Measurements from ENCODE around the gene EEF1AKMT4. TPM values are rescaled to one million over a fixed set of nuclear protein-coding genes. Genes with fewer than 3 reads are reported as not detected.
"Not testable (repeated sequence)": the region's sequence is repeated elsewhere in the genome, so short reads cannot be mapped to it uniquely, and the experiment has no call there.

Gene EEF1AKMT4
- total RNA-seq, 1 donor from 2014 or later: 3.6 TPM

DNA sequence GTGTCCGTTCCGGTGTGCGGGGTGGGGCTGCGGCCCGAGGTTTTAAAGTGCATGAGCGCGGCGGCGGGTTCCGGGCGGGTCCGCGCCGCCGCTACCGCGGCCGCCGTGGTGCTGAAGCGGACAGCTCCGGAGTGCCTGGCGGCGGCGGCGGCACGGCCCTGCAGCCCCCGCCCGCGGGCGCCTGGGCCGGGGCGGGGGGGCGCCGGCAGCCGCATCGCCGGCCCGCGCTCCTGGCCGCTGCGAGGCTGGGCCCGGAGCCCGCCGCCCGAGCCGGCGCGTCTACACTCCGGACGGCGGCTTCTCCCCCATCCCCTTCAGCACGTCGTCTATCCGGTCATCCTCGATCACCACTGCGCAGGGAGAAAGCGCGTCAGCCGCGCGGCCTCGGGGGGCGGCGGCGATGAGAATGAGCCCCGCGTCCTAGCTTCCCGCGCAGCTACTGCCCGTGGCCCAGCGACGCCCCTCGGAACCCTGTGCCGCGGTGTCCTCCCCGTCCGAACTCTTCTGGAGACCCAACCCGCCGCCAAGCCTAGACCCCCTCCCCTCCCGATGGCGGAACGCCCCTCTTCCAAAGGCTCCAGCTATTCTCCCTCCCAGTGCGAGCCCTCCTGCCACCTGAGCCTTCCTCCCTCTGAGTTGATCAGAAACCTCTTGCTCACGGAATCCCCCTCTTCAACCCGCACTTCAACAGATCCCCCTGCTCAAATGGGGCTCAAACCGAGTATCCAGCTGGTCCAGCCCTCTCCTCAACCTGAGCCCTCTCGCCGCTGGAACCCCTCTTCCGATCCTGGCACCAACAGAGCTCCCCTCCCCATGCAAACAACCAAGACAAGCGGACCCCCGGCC lies 10.6 kb downstream of the EEF1AKMT4 start:
- DNase-seq (ENCODE audit: low read depth): peak; percentile 33

GRCh38 chr3:184260724-184261269 lies 11.3 kb downstream of the EEF1AKMT4 start:
- no peak for DNase-seq (ENCODE audit: low read depth)

DNA sequence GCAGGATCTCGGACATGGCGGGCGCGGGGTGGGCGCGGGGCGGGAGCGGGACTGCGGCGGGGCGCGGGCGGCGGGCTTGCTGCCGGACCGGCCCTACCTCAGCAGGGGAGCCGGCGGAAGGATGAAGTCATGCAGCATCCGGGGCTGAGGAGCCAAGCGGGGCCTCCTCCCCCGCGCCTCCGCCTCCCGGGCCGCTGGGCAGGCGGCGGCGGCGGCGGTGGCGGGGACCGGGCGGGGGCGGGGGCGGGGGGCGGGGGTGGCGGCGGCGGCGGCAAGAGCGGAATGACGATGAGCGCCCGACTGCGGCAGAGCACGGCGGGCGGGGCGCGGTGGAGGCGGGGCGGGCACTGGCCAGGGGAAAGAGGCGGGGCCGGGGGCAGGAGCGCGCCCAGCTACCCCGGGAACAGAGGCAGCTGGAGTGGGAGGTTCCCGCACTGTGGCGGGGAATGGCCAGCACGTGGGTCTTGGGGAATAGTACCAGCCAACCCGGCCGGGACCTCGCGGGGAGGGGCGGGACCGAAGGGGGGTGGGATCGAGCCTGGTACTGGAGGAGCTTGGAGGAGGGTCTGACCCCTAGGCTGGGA lies 11.9 kb downstream of the EEF1AKMT4 start, which contains the start of gene CAMK2N2:
Gene CAMK2N2, minus strand, starts transcription at position 284 of the 584 bp plus-strand sequence. Its CDS starts 268 bp downstream, at position 16.
- DNase-seq (ENCODE audit: low read depth): peak; percentile 82

- DNase-seq (ENCODE audit: low read depth): no peak
Measured at GRCh38 chr3:184261854-184262763, 12.6 kb downstream of the EEF1AKMT4 start.

DNA sequence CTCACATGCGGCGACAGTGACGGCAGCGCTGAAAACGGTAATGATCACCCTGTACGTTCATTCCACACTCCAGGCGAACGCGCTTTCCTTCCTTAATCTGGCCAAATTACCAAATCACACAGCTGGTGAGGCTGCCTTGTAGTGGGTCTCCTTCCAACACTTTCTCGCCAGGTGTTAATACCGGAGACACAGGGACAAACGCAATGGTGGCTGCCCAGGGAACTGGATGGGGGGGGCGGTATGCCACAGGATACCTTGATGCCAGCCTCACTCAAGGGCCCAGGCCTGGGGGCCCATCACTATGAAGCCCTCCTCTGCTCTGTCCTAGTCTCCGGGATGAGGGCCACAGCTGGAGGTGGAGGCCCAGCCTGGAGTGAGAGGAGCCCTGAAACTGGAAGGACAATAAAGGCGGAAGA lies 13.3 kb downstream of the EEF1AKMT4 start:
- DNase-seq (ENCODE audit: low read depth): no peak

DNA sequence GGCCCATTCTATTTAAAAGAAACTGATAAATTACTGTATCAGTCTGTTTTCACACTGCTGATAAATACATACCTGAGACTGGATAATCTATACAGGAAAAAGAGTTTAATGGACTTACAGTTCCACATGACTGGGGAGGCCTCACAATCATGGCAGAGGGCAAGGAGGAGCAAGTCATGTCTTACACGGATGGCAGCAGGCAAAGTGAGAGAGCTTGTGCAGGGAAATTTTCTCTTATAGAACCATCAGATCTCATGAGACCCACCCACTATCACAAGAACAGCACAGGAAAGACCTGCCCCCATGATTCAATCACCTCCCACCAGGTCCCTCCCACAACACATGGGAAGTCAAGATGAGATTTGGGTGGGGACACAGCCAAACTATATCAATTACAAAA lies 17.8 kb downstream of the EEF1AKMT4 start:
- DNase-seq (ENCODE audit: low read depth): not testable (repeated sequence)

DNA sequence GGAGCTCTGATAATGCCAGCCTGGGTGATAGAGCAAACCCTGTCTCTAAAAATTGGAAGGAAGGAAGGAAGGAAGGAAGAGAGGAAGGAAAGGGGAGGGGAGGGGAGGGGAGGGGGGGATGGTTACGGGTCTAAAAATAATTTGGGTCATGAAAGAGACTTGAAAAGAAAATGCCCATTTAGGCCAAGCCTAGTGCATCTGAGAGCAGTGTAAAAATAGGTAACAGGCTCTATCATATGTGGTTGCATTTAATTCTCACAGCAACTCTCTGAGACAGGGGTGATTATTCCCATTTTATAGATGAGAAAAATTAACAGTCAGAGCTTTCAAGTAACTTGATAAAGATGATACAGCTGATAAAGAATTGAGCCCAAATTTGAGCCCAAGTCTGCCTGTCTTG lies 22.8 kb downstream of the EEF1AKMT4 start:
- DNase-seq (ENCODE audit: low read depth): no peak

- no peak for DNase-seq (ENCODE audit: low read depth)
Measured at GRCh38 chr3:184275381-184275701, 25.9 kb downstream of the EEF1AKMT4 start.

- DNase-seq (ENCODE audit: low read depth): no peak
Measured at GRCh38 chr3:184275961-184276910, 26.8 kb downstream of the EEF1AKMT4 start, which contains the start of gene ECE2. Gene ECE2, plus strand, starts transcription at chr3:184276022. Its CDS starts 132 bp downstream, at chr3:184276154.

- DNase-seq (ENCODE audit: low read depth): no peak
Measured at GRCh38 chr3:184277366-184277765, 27.9 kb downstream of the EEF1AKMT4 start.

- no peak for DNase-seq (ENCODE audit: low read depth)
Measured at GRCh38 chr3:184282941-184283340, 33.5 kb downstream of the EEF1AKMT4 start.

- DNase-seq (ENCODE audit: low read depth): no peak
Measured at GRCh38 chr3:184283681-184284080, 34.2 kb downstream of the EEF1AKMT4 start.

DNA sequence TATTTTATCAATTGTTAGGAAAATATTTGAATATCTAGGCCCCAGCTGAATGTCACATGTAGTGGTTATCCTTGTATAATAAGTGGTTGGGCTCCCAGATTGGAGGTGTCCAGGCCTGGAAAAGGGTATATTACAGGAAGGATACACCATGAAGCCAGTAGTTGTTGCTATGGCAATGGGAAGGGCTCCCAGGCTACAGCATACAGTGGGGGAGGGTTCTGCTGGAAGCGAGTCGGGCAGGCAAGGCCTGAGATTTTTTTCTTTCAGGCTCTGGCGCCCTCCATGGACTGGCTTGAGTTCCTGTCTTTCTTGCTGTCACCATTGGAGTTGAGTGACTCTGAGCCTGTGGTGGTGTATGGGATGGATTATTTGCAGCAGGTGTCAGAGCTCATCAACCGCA lies 35.2 kb downstream of the EEF1AKMT4 start:
- DNase-seq (ENCODE audit: low read depth): peak; percentile 59

DNA sequence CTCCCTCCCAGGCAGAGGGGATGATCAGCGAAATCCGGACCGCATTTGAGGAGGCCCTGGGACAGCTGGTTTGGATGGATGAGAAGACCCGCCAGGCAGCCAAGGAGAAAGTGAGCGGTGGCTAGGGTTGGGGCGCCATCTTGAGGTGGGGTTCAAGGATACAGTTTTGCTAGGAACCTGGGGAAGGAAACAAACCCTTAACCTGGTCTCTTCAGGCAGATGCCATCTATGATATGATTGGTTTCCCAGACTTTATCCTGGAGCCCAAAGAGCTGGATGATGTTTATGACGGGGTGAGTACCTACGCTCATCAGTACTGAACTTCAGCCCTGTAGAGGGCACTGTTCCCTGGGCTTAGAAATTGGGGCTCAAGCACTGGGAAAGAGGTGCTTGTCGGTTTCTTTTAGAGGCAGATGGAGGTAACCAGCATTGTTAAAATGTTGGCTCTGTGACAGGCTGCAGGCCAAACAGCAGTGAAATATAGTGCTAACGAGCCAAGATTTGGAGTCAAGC lies 40.0 kb downstream of the EEF1AKMT4 start:
- DNase-seq (ENCODE audit: low read depth): peak; percentile 73

- no peak for DNase-seq (ENCODE audit: low read depth)
Measured at GRCh38 chr3:184290331-184290730, 40.9 kb downstream of the EEF1AKMT4 start.

- DNase-seq (ENCODE audit: low read depth): no peak
Measured at GRCh38 chr3:184291044-184291737, 41.7 kb downstream of the EEF1AKMT4 start.

- DNase-seq (ENCODE audit: low read depth): no peak
Measured at GRCh38 chr3:184291738-184292445, 42.4 kb downstream of the EEF1AKMT4 start.

DNA sequence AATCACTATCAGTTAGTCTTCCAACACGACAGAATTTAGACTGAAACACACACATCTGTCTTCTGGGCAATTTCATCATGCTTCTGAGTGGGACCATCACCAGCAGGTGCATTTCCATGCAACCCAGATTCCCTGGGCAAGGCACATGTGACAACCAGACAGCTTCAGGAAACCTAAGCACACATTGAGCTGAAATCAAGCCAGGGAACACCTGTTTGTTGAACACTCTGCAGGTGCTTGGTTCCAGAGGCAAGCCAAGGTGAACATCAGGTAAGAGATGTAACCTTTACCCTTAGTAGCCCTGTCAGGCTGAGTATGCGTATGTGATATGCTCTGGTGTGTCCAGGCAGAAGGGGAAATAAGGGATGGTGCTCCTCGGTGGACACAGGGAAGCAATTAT lies 46.3 kb downstream of the EEF1AKMT4 start:
- DNase-seq (ENCODE audit: low read depth): no peak

DNA sequence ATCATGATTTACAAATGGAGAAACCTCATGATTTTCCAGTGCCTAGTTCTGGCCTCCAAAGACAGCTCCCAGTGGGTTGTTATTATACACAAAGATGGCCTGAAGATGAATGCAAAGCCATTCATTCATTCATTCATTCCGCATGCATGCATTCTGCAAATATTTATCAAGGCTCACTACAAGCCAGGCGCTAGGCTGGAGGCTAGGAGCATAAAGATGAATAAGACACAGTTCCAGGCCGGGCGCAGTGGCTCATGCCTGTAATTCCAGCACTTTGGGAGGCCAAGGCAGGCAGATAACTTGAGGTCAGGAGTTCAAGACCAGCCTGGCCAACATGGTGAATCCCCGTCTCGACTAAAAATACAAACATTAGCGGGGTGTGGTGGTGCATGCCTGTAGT lies 47.1 kb downstream of the EEF1AKMT4 start:
- no peak for DNase-seq (ENCODE audit: low read depth)
